ENCODE measurements around the gene DNAJA2.
A peak's percentile ranks its signal among the peaks of the same experiment; 100 is the strongest.

Gene DNAJA2

GRCh38 chr16:46918905-46919792 is 54.3 kb downstream of the DNAJA2 start:
- H3K36me3 ChIP-seq (ENCODE audit: control insufficient read depth, low read length) = peaks cover 39% of the 10 kb centered on the region

GRCh38 chr16:46918400-46918799 is 55.1 kb downstream of the DNAJA2 start:
- Histone ChIP-seq H3K4me1 (ENCODE audit: control insufficient read depth, low read length) (peaks cover 76% of the 10 kb centered on the region), H3K27me3 (ENCODE audit: control insufficient read depth, low read length) (no peaks in the 10 kb centered on the region), H3K36me3 (ENCODE audit: control insufficient read depth, low read length) (peaks cover 32% of the 10 kb centered on the region), H4K20me1 (ENCODE audit: control insufficient read depth, insufficient read depth, low read depth, low read length) (no peaks in the 10 kb centered on the region), H3F3A (ENCODE audit: control insufficient read depth, insufficient read depth) (peaks cover 16% of the 10 kb centered on the region), H3K27ac (ENCODE audit: low read depth, low read length) (peak overlapping the region; percentile 94), H3K4me3 (ENCODE audit: low read length) (peak overlapping the region; percentile 71), H3K4me2 (ENCODE audit: low read length) (peak overlapping the region; percentile 89), H3K79me2 (ENCODE audit: control insufficient read depth, low read length) (peaks cover 16% of the 10 kb centered on the region; the same call in 1 of the 2 replicates), H3K9me3 (ENCODE audit: control insufficient read depth, insufficient read depth, low read length) (no peaks in the 10 kb centered on the region), H3K9me2 (replicated peaks; ENCODE audit: control insufficient read depth, low read length) (no peaks in the 10 kb centered on the region)
- TF ChIP-seq EZH2phosphoT487 (IDR thresholded peaks at IDR 0.05; ENCODE audit: borderline replicate concordance, low read length) (no peak), CTCF (IDR thresholded peaks at IDR 0.05; ENCODE audit: low read depth, low read length, poor library complexity, severe bottlenecking) (no peak)

More at GRCh38 chr16:46918905-46919792, 54.3 kb downstream of the DNAJA2 start:
- Histone ChIP-seq H3K79me2 (ENCODE audit: control insufficient read depth, low read length) (peaks cover 16% of the 10 kb centered on the region; the same call in 1 of the 2 replicates), H3K4me1 (ENCODE audit: control insufficient read depth, low read length) (peaks cover 69% of the 10 kb centered on the region), H3K27me3 (ENCODE audit: control insufficient read depth, low read length) (no peaks in the 10 kb centered on the region), H3K4me3 (ENCODE audit: low read length) (peak overlapping the region; percentile 71), H4K20me1 (ENCODE audit: control insufficient read depth, insufficient read depth, low read depth, low read length) (no peaks in the 10 kb centered on the region), H3K9me2 (replicated peaks; ENCODE audit: control insufficient read depth, low read length) (no peaks in the 10 kb centered on the region), H3K9me3 (ENCODE audit: control insufficient read depth, insufficient read depth, low read length) (no peaks in the 10 kb centered on the region), H3K4me2 (ENCODE audit: low read length) (peak overlapping the region; percentile 89), H3F3A (ENCODE audit: control insufficient read depth, insufficient read depth) (peaks cover 16% of the 10 kb centered on the region), H3K27ac (ENCODE audit: low read depth, low read length) (peak overlapping the region; percentile 94)
- TF ChIP-seq EZH2phosphoT487 (IDR thresholded peaks at IDR 0.05; ENCODE audit: borderline replicate concordance, low read length) (no peak), CTCF (IDR thresholded peaks at IDR 0.05; ENCODE audit: low read depth, low read length, poor library complexity, severe bottlenecking) (peak; percentile 69)

GRCh38 chr16:46916980-46917379 is 56.5 kb downstream of the DNAJA2 start:
- peaks cover 16% of the 10 kb centered on the region; the same call in 1 of the 2 replicates for H3K79me2 ChIP-seq (ENCODE audit: control insufficient read depth, low read length)
- TF ChIP-seq CTCF (IDR thresholded peaks at IDR 0.05; ENCODE audit: low read depth, low read length, poor library complexity, severe bottlenecking) (no peak), EZH2phosphoT487 (IDR thresholded peaks at IDR 0.05; ENCODE audit: borderline replicate concordance, low read length) (no peak)
- H3K9me3 ChIP-seq (ENCODE audit: control insufficient read depth, insufficient read depth, low read length) = no peaks in the 10 kb centered on the region
- peak overlapping the region; percentile 89 for H3K4me2 ChIP-seq (ENCODE audit: low read length)
- no peaks in the 10 kb centered on the region for H3K9me2 ChIP-seq (replicated peaks; ENCODE audit: control insufficient read depth, low read length)
- peak overlapping the region; percentile 94 for H3K27ac ChIP-seq (ENCODE audit: low read depth, low read length)
- no peaks in the 10 kb centered on the region for H3K27me3 ChIP-seq (ENCODE audit: control insufficient read depth, low read length)
- H4K20me1 ChIP-seq (ENCODE audit: control insufficient read depth, insufficient read depth, low read depth, low read length) = no peaks in the 10 kb centered on the region
- peaks cover 16% of the 10 kb centered on the region for H3F3A ChIP-seq (ENCODE audit: control insufficient read depth, insufficient read depth)
- peak overlapping the region; percentile 71 for H3K4me3 ChIP-seq (ENCODE audit: low read length)
- H3K36me3 ChIP-seq (ENCODE audit: control insufficient read depth, low read length) = peaks cover 23% of the 10 kb centered on the region
- H3K4me1 ChIP-seq (ENCODE audit: control insufficient read depth, low read length) = peaks cover 90% of the 10 kb centered on the region

Data from DOHH2 (cell line).